GM21447 (cell line): ENCODE data around the gene VILL.

Source experiments
- ATAC-seq: cut with Tn5 transposase; IDR thresholded peaks from one replicate; pipeline ENCODE4 v1.9.1; 2021; ENCODE audit not compliant: unreplicated experiment

Gene VILL

DNA sequence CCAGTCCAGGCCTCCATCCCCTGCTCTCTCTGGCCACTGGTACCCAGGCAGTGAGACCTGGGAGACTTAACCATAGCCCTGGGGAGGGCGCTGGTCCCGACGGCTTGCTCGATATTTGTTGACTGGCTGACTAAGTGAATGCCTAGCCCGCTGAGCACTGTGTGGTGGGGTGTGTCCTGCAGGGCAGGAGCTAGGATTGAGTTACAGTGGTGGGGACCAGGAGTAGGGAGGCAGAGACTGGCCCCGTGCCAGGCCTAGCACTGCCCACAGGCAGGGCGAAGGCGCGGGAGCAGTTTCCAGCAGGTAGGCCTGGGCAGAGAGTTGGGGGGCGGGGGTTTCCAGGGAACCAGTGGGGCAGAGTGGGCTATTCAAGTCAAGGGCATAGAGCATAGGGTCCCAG lies at the start of gene VILL:
Gene VILL, plus strand, starts transcription at position 260 of the 400 bp plus-strand sequence. CDS start 2,887 bp downstream, outside the sequence.
- no peak for ATAC-seq

DNA sequence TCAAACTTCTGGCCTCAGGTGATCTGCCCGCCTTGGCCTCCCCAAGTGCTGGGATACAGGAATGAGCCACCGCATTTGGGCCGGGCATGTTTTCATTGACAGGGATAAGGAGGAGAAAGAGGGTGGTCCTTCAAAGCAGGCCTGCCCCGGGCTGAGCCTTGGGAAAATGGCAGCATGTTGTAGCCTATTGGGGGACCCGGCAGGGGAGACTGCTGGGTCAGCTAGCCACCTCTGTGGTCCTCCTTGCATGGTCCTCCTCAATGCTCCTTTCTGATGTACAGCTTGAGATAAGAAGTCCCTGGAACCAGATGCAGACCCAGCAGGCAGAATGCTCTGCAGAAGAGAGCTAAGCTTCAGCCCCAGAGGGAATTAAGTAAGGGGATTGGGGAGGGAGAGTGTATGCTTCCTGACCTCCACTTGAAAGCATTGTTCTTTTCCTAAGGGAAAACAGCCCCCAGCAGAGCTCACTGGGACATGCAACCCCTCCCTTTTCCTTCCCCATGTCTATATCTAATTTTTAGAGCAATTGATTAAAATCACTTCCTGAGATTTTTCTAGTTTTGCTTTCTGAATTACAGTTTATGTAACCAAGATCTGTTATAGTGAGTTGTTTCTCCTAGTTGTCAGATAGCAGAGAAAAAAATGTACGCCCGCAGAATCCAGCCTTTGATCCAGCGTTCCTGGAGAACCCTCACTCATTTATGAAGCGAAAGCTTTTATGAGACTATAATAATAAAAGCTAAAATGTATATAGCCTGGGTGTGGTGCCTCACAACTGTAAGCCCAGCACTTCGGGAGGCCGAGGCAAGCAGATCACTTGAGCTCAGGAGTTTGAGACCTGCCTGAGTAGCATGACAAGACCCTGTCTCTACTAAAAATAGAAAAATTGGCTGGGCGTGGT lies 48.7 kb upstream of the VILL start:
- ATAC-seq = no peak

DNA sequence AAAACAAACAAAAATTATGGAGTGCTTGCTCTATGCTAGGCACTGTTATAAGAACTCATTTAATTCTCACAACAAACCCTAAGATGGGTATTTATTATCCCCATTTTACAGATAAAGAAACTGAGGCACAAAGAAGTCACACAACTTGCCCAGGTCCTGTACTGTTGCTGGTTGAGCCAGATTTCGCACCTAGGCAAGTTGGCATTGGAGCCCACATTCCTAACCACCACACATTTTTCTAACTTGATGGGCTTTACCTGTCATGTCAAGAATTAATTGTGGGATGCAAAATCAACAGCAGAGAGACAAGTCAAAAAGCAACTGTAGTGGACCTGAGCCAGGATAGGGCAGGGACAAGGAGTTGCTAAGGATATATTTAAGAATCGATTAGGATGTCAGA lies 47.9 kb upstream of the VILL start:
- no peak for ATAC-seq

DNA sequence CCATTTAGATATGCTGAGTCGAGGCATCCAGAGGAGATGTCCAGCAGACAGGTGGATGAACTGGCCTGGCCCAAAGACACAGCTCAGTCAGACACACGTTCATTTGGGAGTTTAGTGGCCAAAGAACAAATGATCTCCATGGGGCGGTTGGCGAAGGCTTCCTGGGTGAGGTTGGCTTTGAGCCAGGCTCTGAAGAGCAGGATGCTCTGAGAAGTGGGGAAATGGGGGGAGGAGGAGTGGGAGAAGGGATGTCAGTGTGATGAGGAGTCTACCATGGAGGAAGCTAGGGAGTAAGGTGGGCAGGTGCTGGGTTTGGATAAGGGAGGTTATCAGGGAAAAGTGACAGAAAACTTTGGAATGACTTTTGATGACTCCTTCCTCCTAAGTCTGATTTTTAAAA lies 47.5 kb upstream of the VILL start:
- no peak for ATAC-seq

DNA sequence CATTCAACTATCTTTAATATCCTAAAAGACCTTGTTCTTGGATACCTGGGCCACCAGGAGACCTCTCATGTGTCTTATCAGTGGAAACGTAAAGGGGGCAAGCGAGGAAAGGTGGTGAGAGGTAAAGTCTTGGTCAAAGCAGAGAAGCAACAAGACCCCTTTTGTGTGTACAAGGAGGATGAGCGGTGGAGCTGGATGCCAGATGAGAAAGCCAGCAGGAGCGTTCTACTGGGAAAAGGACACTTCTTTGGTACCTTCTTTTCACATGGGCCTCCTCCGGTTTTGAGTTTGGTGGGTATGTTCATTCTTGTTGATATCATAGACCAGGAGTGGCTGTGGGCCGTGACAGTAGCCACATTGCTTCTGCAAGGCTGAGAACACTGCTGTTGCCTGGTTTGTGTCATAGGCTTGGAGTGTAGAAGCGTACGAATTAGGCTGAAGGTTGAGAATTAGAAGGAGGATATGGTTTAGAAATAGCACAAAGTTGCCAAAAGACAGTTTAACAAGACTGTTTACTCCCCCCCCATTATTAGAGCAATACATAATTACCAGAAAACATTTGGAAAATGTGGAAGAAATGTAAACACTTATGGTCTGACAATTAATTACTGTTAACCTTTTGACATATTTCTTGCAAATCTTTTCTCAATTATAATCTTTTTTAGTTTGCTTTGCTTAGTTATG lies 46.8 kb upstream of the VILL start:
- ATAC-seq = no peak

DNA sequence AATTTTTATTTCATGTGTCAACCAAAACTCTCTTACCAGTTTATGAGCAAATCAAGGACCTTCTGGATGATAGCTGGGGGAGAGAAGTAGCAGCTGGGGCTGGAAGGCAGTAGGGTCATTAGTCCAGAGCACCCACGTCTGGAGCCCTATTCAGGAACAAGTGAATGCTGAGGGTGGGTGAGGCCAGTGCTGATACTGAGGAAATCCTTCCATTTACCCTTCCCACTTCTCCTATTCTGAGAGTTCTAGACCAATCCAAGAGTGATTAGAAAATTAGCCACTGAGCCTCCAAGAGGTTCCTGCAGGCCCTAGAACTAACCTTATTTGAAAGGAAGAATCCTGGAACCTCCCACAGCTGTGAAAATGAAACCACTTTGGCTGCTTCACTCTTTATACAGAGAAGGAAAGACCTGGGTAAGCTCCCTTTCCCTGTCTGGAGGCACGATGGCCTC lies 46.2 kb upstream of the VILL start:
- no peak for ATAC-seq

DNA sequence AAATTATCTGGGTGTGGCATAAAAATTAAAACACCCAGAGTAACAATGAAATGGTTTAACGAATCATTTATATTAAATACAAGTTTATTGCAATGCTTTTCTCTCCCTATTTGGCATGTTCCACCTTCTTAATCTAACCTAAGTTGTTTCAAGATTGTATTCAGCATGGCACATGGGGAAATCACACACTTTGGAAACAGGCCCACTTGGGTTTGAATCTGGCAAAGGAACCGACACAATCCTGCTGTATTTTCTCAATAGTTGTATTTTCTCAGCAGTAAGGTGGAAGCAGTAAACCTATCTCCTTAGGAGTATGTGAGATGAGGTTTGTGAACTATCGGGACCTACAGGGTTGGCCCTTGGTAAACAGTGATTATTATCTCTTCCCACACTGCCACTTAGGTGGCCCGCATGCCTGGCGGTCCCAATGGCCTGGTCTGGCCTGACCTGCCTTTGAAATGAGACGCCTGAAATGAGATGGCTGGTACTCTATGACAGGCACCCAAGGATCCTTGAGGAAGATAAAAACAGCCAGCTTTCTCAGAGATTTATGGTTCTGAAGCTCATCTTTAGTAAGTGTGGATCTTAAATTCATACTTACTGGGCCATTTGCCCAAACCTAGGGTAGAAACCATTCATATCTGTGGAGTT lies 45.3 kb upstream of the VILL start:
- ATAC-seq = no peak

DNA sequence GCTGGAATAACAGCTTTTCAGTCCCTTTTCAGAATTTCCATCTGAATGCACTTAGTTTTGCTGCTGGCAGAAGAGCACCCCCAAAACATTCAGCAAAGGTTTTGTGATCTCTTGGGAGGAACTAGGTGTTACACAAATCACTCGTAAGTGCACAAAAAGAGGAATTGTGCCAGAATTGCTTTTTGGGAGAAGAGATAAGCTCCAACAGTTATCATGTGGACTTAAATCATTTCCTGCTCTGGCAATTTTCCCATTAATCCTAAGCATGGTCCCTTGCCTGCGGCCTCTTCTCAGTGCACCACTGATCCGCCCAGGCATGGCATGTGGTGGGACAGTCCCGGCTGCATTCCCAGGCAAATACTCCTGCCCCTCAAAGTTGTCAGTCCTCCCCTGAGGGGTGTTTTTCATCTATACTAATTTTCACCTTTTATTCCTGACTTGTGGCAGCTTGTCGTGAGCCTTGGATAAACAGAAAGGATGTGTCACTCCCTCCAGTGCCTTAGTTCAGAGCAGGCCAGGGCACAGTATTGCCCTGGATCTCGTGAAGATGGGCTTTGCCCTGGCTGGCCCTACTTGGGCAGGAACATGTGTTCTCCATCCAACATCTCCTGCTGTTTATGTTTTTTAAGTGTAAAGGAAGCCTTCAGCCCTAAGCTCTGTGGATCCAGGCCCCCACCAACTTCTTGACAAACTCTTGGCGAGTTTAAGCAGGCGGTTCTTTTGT lies 44.6 kb upstream of the VILL start:
- ATAC-seq = no peak

DNA sequence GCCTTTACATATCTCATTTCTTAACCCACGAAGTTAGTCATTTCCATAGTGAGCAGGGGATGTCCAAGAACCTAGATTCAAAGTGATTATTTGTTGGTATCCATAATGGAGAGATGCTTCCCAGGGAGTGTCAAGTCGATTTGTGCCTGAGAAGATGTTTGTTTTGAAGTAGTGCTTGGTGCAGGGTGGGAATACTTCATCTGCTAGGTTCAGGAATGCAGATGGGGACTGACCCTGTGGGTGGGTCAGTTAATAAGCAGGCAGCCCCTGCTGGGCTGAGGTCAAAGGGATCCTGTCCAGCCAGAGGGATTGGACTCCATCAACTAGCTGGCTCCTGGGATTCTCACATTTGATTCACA lies 44.1 kb upstream of the VILL start:
- ATAC-seq = no peak

DNA sequence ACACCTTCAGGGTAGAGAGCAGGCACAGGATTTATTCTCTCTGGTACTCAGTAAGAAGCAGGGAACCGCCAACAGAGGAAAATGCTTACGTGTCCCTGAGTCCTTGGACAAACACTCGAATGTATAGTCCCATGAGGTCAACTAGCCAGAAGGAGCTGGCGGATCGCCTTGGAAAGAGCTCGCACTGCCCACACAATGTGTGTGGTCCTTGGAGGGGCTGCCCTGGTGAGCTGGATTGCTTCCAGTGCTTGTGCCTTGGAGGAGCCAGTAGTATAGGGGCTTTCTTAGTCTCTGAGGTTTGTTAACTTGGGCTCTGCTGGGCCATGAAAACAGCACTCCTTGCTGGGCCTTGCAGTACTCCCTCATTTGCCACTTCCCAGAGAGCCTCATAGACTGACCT lies 40.7 kb upstream of the VILL start:
- no peak for ATAC-seq

DNA sequence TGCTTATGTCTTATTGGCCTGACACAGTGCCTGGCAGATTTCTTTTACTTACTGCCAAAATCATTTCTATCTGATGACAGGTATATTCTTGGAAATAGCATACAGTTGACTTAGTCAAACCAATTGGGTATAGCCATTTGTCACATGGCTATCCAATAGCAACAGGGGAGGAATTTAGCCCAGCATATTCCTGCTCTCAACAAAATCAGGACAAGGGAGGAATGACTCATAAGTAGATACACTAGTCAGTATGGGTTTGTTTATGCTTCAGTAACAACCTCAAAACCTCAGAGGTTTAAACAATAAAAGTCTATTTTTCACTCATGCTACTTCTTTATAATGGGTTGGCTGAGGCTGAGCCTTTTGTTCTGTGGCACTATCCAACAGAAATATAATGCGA lies 38.0 kb upstream of the VILL start:
- ATAC-seq = no peak

DNA sequence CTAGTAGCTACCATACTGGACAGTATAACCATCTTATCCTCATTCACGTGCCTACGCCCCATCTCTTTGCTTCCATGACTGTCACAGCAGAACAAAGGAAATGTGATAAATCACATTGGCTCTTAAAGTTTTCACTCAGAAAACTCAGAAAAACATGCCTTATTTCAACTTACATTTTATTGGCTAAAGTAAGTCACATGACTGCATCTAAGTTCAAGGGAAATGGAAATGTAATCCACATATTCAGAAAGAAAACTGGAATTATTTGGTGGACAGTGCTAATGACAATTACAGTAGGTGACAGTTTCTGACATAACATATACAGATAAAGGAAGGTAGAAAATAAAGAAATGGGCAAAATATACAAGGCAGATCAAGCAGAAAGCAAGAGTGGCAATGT lies 37.4 kb upstream of the VILL start:
- no peak for ATAC-seq

DNA sequence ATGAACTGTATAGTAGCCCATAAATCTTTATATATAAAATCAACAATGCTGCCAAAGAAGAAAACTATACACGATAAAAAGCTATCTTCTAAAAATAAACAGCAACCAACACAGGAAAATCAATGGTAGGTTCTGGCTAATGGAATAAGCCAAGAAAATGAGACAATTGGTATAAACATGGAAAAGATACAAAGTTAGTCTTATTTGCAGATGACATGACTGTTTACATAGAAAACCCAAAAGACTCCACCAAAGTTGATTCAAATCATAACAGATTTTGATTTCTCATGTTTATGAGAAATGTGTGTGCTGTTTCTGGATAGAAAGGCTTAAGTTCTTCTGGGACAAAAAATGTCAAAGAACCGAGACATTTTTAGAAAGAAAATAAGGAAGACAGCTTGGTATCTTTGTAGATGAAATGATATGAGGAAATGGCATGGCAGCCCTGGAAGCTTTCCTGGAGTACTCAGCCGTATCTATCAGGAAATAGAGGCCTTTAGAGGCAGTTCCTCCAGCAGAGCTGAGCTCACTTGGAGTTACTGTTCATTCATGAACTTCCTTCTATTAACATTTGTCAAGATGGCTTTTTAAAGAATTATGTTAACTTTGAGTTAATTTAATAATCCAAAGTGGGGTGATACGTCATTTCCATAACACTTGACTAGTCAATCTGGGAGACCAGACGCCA lies 36.7 kb upstream of the VILL start:
- ATAC-seq = no peak

DNA sequence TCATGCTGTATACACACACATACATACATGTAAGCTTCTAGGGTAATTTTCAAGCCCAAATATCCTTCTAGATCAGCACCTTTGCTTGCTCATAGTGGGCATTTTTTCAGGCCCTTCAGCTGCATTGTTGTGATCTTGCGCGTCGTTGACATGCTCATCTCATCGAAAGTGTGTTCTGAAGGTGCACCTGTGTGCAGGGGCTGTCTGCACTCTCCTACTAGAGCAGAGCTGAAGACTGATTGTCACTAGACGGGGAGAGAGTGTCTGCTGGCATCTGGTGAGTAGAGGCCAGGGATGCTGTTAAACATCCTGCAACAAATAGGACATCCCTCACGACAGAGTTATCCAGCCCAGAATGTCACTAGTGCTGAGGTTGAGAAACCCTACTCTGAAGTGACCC lies 35.7 kb upstream of the VILL start:
- no peak for ATAC-seq

DNA sequence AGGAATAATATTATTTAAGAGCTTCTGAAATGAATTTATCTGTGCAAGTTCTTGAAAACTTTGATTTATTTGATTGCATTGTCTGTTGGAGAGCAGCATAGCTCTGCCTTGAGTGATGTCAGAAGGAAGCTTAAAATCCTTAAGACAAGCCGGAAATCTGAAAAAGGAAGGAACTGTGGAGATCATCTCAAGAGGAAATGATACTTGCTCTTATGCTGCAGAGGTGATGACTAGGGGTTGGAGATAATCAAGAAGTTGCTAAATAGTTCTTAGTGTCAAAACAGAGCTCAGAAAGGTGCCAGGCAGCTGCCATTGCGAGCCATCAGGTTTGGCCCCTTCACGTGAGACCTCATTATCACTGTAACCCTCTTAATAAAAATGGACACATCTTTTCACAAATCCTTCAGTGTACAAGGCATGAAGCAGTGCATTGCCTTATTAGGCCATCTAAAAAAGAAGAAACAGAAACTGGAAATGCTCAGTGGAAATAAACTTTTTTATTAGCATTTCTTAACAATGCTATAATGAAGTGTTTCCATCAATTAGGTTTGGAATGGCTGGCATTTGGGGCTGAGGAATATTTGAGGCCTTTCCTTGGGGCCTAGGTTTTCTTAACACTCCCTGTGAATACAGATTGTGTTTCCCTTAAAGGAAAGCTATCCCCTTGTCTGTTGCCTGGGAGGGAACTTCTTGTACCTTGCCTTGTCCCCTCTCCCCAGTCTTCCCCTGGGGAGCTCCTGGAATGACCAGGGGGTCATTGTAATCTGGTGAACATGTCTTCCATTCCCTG lies 34.5 kb upstream of the VILL start:
- ATAC-seq = no peak

DNA sequence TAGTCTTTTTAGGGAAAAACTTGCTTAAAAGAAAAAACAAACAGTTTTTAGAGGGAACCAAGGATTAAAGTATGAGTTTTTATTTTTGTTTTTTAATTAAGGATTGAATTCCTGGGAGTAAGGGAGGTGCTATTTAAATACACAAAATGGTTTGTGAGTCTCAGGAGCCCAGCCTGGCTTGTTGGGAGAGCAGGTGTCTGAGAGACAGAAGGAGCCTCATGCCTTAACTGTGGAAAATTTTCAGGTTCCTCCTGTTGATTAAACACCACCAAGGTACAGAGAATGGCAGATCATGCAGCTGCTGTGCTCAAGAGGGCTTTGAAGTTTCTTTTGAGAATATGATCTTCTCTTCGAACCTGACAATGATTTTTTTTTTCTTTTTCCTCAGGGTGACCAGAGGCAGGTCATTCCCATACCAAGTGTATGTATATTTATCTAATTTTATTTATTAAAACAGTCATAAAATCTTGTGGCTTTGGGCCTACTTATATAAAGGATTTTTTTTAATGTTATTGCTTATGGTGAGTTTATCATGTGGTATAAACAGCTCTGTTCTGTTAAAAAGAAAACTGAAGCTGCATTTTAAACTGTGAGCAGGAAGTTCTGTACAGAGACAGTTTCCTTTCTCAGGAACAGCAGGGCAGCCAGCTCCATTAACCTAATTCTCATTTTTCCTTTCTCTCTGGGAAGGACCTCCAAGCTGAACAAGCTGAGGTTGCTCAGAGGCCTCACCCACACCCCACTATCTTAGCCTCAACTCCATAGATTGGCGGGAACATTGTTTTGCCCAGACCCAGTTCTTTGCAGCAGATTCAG lies 33.7 kb upstream of the VILL start:
- peak; percentile 52 for ATAC-seq

DNA sequence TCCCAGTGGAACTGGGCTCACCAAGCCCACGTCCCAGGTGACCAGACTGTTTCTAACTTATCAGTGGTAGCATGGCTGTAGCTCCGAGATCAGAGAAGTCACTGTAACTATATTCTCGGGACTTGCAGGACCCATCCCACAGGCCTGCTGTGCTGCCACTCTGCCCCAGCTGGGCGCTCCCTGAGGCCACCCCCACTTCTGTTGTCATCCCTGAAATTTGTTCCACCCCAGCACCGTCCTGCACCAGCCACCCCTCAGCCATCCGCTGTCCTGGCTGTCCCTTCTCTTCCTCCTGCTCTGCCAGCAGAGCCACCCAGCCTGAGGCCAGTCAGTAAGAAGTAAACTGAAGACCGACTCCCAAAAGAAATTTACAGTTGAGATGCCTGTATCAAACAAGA lies 33.0 kb upstream of the VILL start:
- peak; percentile 39 for ATAC-seq

DNA sequence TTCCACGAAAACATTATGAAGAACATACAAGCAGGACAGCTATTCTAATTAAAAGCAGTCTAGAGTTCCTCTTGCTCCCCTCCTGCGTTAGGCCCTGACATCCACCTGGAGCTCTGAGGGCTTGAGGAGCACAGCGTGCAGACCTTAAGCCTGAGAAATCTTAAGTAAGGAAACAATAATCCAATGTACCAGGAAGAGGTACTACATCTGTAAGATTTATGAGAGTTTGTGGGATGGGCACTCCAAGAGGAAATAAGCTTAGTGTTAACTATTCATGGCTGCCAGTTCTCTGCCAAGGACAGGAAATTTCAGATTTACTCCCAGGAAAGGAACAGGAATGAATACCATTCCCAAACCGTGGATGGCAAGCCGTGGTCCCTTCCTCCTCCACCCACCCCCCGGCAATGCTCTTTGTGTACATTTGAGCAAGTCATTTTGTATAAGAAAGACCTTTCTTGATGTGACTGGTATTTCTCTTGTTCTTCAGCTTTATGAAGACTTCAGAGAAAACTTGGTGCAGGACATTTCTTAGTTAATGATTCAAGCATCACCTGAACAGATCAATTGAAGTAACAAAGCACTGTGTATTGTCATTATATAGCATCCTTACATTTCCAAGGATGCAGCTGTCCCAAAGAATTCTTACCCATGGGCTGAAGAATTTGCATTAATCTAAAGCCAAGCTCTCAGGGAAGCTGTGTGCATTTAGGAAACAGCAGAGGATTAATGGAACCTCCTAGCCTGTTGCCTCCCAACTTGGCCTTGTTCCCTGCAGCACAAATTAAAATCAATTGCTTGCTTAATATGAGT lies 28.8 kb upstream of the VILL start:
- ATAC-seq = no peak
